ACC112 (cell line): Measurements from ENCODE around the gene MAD2L1.

Experiments
- H2AFZ ChIP-seq: fragments of 200-600 bp; sonication (generic); one replicate; pipeline ENCODE4 v1.6.0; 2017; ENCODE audit warnings: antibody characterized with exemption, low read length; ENCODE audit not compliant: unreplicated experiment
- H3K27ac ChIP-seq: fragments of 200-600 bp; sonication (generic); 2 replicates; pipeline ENCODE4 v1.5.1; 2014; ENCODE audit warnings: low read depth, mild to moderate bottlenecking, antibody characterized with exemption, low read length, moderate library complexity
- H3K27me3 ChIP-seq: fragments of 200-600 bp; sonication (generic); 2 replicates; pipeline ENCODE4 v1.6.1; 2014; ENCODE audit warnings: mild to moderate bottlenecking, antibody characterized with exemption, low read length, moderate library complexity, mixed read lengths; ENCODE audit not compliant: insufficient read depth
- H3K36me3 ChIP-seq: fragments of 200-600 bp; sonication (generic); 2 replicates; pipeline ENCODE4 v1.6.1; 2016; ENCODE audit warnings: mild to moderate bottlenecking, antibody characterized with exemption, low read length, moderate library complexity, mixed read lengths; ENCODE audit not compliant: insufficient read depth
- H3K4me1 ChIP-seq: fragments of 200-600 bp; sonication (generic); one replicate; pipeline ENCODE4 v1.6.1; 2016; ENCODE audit warnings: low read length, mixed read lengths; ENCODE audit not compliant: insufficient read depth, unreplicated experiment, control insufficient read depth
- H3K4me3 ChIP-seq: fragments of 200-600 bp; sonication (generic); 2 replicates; pipeline ENCODE4 v1.5.1; 2014; ENCODE audit warnings: mild to moderate bottlenecking, low read depth, low read length
- H3K79me2 ChIP-seq: fragments of 200-600 bp; sonication (generic); one replicate; pipeline ENCODE4 v1.6.0; 2016; ENCODE audit warnings: low read length; ENCODE audit not compliant: control insufficient read depth, unreplicated experiment, insufficient read depth

MAD2L1 gene

DNA sequence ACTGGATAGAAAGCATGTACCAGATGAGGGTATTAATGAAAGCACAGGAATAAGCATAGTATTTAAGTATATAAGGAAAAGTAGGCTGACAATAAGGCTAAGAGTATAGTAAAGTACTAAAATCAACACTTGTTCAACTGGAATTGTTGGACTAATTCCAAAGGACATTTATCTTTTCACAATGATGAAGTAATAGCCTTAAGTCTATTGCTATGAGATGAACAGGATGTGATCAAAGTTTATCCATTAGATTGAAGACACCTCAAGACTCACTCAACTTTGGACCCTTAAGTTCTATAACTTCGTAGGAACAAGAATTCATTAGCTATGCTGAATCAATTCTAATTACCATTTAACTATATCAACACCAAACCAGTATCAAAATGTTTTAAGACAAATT, 7.6 kb downstream of the MAD2L1 start:
- peaks cover 35% of the 10 kb centered on the region for H3K79me2 ChIP-seq
- H3K4me3 ChIP-seq, result no peak overlapping the region
- H2AFZ ChIP-seq, result no peak overlapping the region
- peaks cover 26% of the 10 kb centered on the region; the same call in 1 of the 2 replicates for H3K36me3 ChIP-seq
- H3K27me3 ChIP-seq, result no peaks in the 10 kb centered on the region
- H3K27ac ChIP-seq, result no peak overlapping the region
- peaks cover 30% of the 10 kb centered on the region for H3K4me1 ChIP-seq

DNA sequence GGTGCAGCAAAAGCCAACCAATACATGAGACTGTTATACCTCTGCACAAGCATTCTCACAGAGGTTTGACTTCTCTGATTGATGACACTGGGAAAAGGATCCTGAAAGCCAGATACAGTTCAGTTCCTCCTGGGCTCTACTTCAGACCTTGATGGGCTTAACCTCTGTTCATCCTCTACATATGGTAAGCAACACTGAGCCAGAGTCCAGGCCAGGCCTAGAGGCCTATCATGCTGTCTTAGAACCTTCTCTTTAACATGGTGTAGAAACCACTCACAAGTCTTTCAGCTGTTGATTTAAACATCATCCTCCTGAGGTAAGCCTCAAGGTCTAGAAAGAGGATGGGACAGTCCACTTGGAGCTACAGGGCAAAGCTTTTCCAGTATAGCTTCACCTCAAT, 9.2 kb downstream of the MAD2L1 start:
- peaks cover 26% of the 10 kb centered on the region for H3K4me1 ChIP-seq
- no peak overlapping the region for H3K27ac ChIP-seq
- H3K79me2 ChIP-seq, result peaks cover 19% of the 10 kb centered on the region
- H3K36me3 ChIP-seq, result peaks cover 26% of the 10 kb centered on the region; the same call in 1 of the 2 replicates
- H3K4me3 ChIP-seq, result no peak overlapping the region
- no peak overlapping the region for H2AFZ ChIP-seq
- H3K27me3 ChIP-seq, result no peaks in the 10 kb centered on the region

DNA sequence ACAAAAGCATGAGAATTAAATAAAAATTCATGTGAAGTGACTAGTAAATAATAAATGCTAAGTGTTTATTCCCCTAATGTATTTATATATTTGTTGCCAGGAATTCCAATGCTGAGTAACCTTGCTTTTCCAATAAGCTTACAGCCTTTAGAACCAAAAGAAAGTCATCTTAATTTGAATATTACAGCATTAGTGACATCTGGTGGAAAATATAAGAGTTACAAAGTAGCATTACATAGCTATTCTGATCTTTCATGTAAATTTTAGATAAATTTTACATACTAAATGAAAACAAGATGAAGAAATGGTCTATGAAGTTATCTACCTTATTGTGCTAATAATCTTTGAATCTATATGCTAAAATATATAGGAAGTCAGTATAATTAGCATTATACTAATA, 10.4 kb downstream of the MAD2L1 start:
- peaks cover 26% of the 10 kb centered on the region; the same call in 1 of the 2 replicates for H3K36me3 ChIP-seq
- peaks cover 24% of the 10 kb centered on the region for H3K4me1 ChIP-seq
- H3K27me3 ChIP-seq, result no peaks in the 10 kb centered on the region
- H3K79me2 ChIP-seq, result peaks cover 12% of the 10 kb centered on the region
- H3K27ac ChIP-seq, result no peak overlapping the region
- H3K4me3 ChIP-seq, result no peak overlapping the region
- no peak overlapping the region for H2AFZ ChIP-seq

DNA sequence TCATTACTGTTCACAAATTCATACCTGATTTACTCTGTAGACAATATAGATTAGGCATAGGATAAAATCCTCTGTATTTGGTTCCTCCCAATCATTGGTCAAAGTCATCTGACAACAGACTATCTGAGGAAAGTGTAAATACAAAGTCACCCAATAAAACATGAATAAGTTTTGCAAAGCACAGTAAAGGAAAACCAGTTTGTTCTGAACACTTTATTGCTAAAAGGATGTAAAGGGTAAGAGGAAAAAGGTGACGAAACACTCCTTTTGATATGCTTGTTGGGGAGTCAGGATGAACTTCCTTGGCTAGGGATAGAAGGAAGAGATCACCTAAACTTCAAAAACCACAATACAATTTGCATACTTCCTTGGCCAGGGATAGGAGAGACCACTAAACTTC, 10.9 kb downstream of the MAD2L1 start:
- Histone ChIP-seq H3K4me1 (peaks cover 24% of the 10 kb centered on the region), H3K36me3 (peaks cover 22% of the 10 kb centered on the region; the same call in 1 of the 2 replicates)

DNA sequence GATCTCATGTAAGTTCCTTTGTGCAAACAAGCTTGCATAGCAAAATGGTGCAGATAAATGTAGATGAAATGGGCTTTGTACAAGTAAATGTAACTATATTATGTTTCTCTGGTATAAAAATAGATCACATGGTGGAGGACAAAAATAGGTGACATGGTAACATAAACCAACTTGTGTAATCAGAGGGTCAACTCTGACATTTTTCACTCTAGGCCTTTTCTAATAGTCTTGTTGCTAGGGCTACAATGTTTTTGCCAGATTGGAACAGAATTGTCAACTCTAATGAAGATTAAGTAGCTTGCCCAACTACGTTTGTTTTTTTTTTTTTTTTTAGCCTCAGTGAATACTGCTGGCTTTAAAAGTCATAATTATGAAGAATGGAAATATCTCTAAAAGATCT, 11.5 kb downstream of the MAD2L1 start:
- Histone ChIP-seq H3K36me3 (peaks cover 16% of the 10 kb centered on the region; the same call in 1 of the 2 replicates), H3K27me3 (no peaks in the 10 kb centered on the region), H3K4me1 (peaks cover 24% of the 10 kb centered on the region), H3K27ac (no peak overlapping the region), H3K79me2 (peaks cover 7% of the 10 kb centered on the region), H3K4me3 (no peak overlapping the region), H2AFZ (no peak overlapping the region)

More for the DNA sequence above, 10.9 kb downstream of the MAD2L1 start:
- Histone ChIP-seq H2AFZ (no peak overlapping the region), H3K79me2 (peaks cover 9% of the 10 kb centered on the region), H3K4me3 (no peak overlapping the region), H3K27me3 (no peaks in the 10 kb centered on the region), H3K27ac (no peak overlapping the region)

DNA sequence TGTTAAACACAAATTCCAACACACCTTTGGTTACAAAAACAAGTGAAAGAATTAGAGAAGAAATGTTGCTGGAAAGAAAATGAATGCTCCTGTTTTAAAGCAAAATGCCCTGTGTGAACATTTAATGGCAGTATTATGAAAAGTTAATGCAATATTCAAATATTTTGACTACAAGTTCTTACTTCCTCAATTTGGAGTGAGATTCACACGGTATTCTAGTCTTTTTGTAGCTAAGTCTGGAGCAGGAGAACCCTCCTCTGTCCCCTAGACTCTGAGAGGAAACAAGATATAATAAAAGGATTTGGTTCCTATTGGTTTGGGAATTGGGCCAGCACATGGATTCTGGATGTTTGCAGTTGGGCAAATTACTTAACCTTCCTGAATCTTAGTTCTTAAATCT, 12.7 kb downstream of the MAD2L1 start:
- Histone ChIP-seq H3K27ac (no peak overlapping the region), H2AFZ (no peak overlapping the region), H3K4me1 (peaks cover 19% of the 10 kb centered on the region), H3K27me3 (no peaks in the 10 kb centered on the region), H3K4me3 (no peak overlapping the region), H3K79me2 (no peaks in the 10 kb centered on the region), H3K36me3 (0 out of 2 replicates have a peak, but pooled peaks cover 4% of the 10 kb centered on the region)

DNA sequence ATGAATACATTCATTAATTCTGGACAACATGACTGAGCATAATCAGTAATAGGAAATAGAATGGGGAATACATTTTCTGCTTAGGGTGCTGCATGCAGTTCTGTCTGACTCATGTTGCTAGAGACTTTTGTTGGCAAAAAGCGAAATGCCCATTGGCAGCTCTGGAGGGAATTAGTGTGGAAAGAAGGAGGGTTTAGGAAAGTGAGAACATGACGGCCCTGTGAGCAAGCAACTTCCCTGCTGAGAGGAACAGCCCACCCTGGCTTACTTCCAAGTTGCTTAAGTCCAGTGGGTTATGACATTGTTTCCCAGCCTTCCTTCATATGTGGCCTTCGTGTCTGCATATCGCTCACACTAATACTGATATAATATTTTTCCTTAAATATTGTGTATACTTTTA, 13.8 kb downstream of the MAD2L1 start:
- peak overlapping the region; percentile 16 for H3K27ac ChIP-seq
- peaks cover 16% of the 10 kb centered on the region for H3K4me1 ChIP-seq
- H3K4me3 ChIP-seq, result no peak overlapping the region
- no peaks in the 10 kb centered on the region for H3K79me2 ChIP-seq
- no peaks in the 10 kb centered on the region for H3K36me3 ChIP-seq
- H3K27me3 ChIP-seq, result no peaks in the 10 kb centered on the region
- H2AFZ ChIP-seq, result no peak overlapping the region

DNA sequence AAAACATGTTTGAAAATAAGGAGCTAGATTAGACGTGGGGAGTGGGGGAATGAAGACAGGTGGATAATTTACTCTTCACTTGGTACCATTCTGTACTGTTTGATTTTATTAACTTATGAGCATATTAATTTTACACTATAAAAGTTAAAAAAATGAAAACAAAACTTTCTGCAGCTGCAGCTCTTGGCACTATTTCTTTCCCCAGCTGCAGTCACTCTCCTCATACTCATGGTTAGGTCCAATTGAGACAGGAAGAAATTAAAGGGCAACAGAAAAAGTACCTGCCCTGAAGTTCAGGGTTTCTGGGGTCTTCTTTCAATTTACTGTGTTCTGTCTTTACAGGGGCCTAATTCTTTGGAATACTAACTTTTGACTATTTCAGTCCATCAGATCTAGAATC, 15.4 kb downstream of the MAD2L1 start:
- Histone ChIP-seq H3K4me1 (peaks cover 16% of the 10 kb centered on the region), H3K27ac (no peak overlapping the region), H3K4me3 (no peak overlapping the region), H2AFZ (no peak overlapping the region), H3K27me3 (no peaks in the 10 kb centered on the region), H3K79me2 (no peaks in the 10 kb centered on the region), H3K36me3 (no peaks in the 10 kb centered on the region)

DNA sequence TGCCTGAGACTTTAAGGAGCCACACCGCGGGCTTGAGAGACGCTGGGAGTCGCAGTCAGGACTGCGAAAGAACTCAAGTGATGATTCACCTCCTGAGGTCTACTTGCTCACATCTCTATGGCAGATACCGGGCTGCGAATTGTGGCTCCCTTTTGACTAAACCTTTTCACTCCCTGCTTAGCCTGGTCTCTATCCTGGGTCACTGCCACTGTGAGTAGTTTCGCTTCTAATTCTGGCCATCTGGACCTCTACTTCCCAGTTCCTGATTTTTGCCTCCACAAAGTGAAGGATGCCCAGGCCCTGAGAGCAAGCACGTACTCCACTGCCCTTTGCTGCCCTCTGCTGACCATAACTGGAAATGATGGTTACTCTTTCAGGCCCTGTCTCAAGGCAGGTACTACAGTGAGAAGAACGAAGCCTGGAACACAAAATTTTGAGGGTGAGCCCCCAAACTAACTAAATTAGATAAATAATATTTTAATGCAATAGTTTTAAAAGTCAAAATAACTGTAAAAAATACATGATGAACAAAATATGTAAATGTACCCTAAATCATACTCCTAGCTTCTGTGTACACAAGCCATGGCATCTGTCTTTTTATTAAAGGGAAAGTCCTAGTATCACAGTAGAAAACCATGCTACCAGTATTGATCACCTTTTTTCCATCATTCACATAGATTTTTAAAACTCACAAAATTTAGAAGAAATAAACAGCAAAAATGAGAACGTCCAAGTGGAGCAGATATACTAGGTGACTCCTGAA, 16.7 kb downstream of the MAD2L1 start:
- Histone ChIP-seq H3K36me3 (no peaks in the 10 kb centered on the region), H2AFZ (peak overlapping the region; percentile 80), H3K4me1 (peaks cover 16% of the 10 kb centered on the region), H3K27ac (peak overlapping the region; percentile 7; the same call in 1 of the 2 replicates), H3K27me3 (no peaks in the 10 kb centered on the region), H3K79me2 (no peaks in the 10 kb centered on the region), H3K4me3 (peak overlapping the region; percentile 62)

DNA sequence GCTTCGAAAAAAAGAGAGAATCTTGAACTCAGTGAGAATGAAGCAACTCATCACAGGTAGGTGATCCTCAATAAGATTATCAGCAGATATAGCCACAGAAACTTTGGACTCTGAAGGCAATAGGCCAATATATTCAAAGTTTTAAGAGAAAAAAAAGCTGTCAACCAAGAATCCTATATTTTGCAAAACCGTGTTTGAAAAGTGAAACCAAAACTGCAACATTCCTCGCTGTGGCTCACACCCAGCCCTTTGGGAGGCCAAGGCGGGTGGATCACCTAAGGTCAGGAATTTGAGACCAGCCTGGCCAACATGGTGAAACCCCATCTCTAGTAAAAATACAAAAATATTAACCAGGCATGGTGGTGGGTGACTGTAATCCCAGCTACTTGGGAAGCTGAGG, 22.8 kb downstream of the MAD2L1 start:
- H3K79me2 ChIP-seq, result no peaks in the 10 kb centered on the region
- H3K36me3 ChIP-seq, result no peaks in the 10 kb centered on the region
- H3K27me3 ChIP-seq, result 0 out of 2 replicates have a peak, but pooled peaks cover 2% of the 10 kb centered on the region
- H3K4me3 ChIP-seq, result no peak overlapping the region
- H3K27ac ChIP-seq, result no peak overlapping the region
- H2AFZ ChIP-seq, result no peak overlapping the region
- H3K4me1 ChIP-seq, result no peaks in the 10 kb centered on the region

DNA sequence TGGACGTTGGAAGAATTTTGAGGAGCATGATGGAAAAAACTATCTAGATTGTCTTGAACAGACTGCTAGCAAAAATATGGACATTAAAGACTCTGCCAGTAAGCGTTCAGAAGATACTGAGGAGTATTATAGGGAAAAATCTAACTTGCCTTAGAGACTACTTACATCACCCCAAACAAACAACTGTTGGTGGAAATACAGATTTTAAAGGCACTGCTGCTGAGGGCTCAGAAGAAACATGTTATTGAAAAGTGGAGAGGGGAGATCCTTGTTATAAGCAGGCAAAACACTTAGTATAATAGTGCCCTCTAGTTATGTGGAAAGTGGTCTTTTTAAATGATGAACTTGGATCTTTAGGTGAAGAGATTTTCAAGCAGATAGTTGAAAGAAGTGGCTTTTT, 29.2 kb downstream of the MAD2L1 start:
- H3K27ac ChIP-seq, result no peak overlapping the region
- no peak overlapping the region for H2AFZ ChIP-seq
- H3K27me3 ChIP-seq, result 0 out of 2 replicates have a peak, but pooled peaks cover 7% of the 10 kb centered on the region
- no peaks in the 10 kb centered on the region for H3K4me1 ChIP-seq
- no peaks in the 10 kb centered on the region for H3K79me2 ChIP-seq
- H3K4me3 ChIP-seq, result no peak overlapping the region
- no peaks in the 10 kb centered on the region for H3K36me3 ChIP-seq
